Panc1 (cell line): ENCODE results near the gene PLCH1.

Source experiments
- POLR2AphosphoS5 ChIP-seq: IDR thresholded peaks from 2 replicates; pipeline ENCODE4 v1.6.1; 2012; ENCODE audit warnings: mild to moderate bottlenecking, low read depth, low read length, moderate library complexity
- TCF7L2 ChIP-seq: IDR thresholded peaks from 2 replicates; pipeline ENCODE4 v1.6.1; 2011; ENCODE audit warnings: mild to moderate bottlenecking, low read depth, low read length, inconsistent platforms
- TF ChIP-seq, protein P1 (sequence below): fragments of 450-650 bp; IDR thresholded peaks from 2 replicates; pipeline ENCODE4 v1.5.1; 2017; ENCODE audit warnings: mild to moderate bottlenecking
- TF ChIP-seq, protein P2 (sequence below), 2 experiments: IDR thresholded peaks; 2 replicates each; pipeline ENCODE4 v1.6.1; 2011 to 2012; ENCODE audit warnings: low read depth in 2 of 2, control low read depth in 1 of 2, low read length in 1 of 2, mild to moderate bottlenecking in 1 of 2, moderate library complexity in 1 of 2; ENCODE audit not compliant: insufficient read depth in 1 of 2

DNA sequence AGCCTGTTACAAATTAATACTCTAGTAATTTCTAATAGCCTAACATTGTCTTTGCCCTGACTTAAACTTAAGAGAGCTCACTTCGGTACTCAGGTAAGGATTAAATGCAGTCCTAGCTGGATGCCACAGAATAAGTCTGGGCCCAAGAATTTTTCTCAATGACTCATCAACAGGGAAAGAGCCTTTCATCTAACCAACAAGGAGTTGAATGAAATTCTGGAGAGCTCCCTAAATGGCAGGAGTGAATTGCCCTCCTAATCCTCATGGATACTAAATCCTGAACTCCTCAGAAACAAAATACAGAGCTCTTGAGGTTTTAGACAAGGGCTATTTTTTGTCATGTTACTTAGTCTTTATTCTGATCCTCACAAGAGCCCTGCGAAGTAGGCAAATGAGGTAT, 159.5 kb downstream of the PLCH1 start:
- TF ChIP-seq, protein P1, sequence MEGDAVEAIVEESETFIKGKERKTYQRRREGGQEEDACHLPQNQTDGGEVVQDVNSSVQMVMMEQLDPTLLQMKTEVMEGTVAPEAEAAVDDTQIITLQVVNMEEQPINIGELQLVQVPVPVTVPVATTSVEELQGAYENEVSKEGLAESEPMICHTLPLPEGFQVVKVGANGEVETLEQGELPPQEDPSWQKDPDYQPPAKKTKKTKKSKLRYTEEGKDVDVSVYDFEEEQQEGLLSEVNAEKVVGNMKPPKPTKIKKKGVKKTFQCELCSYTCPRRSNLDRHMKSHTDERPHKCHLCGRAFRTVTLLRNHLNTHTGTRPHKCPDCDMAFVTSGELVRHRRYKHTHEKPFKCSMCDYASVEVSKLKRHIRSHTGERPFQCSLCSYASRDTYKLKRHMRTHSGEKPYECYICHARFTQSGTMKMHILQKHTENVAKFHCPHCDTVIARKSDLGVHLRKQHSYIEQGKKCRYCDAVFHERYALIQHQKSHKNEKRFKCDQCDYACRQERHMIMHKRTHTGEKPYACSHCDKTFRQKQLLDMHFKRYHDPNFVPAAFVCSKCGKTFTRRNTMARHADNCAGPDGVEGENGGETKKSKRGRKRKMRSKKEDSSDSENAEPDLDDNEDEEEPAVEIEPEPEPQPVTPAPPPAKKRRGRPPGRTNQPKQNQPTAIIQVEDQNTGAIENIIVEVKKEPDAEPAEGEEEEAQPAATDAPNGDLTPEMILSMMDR = no peak
- TF ChIP-seq, protein P2, sequence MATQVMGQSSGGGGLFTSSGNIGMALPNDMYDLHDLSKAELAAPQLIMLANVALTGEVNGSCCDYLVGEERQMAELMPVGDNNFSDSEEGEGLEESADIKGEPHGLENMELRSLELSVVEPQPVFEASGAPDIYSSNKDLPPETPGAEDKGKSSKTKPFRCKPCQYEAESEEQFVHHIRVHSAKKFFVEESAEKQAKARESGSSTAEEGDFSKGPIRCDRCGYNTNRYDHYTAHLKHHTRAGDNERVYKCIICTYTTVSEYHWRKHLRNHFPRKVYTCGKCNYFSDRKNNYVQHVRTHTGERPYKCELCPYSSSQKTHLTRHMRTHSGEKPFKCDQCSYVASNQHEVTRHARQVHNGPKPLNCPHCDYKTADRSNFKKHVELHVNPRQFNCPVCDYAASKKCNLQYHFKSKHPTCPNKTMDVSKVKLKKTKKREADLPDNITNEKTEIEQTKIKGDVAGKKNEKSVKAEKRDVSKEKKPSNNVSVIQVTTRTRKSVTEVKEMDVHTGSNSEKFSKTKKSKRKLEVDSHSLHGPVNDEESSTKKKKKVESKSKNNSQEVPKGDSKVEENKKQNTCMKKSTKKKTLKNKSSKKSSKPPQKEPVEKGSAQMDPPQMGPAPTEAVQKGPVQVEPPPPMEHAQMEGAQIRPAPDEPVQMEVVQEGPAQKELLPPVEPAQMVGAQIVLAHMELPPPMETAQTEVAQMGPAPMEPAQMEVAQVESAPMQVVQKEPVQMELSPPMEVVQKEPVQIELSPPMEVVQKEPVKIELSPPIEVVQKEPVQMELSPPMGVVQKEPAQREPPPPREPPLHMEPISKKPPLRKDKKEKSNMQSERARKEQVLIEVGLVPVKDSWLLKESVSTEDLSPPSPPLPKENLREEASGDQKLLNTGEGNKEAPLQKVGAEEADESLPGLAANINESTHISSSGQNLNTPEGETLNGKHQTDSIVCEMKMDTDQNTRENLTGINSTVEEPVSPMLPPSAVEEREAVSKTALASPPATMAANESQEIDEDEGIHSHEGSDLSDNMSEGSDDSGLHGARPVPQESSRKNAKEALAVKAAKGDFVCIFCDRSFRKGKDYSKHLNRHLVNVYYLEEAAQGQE (IDR thresholded peaks at IDR 0.05; ENCODE audit: insufficient read depth in 1 of 2, low read depth in 2 of 2, low read length in 1 of 2) = no peak
- TF ChIP-seq TCF7L2 (no peak), POLR2AphosphoS5 (no peak)
